AG08396 (cell line): ENCODE results near the gene SRGAP2B.
"Not testable (repeated sequence)": the region's sequence is repeated elsewhere in the genome, so short reads cannot be mapped to it uniquely, and the experiment has no call there.

Experiments
- DNase-seq: peaks from one replicate; pipeline ENCODE4 v3.0.0; 2012; ENCODE audit warnings: low spot score, mixed read lengths

SRGAP2B gene

DNA sequence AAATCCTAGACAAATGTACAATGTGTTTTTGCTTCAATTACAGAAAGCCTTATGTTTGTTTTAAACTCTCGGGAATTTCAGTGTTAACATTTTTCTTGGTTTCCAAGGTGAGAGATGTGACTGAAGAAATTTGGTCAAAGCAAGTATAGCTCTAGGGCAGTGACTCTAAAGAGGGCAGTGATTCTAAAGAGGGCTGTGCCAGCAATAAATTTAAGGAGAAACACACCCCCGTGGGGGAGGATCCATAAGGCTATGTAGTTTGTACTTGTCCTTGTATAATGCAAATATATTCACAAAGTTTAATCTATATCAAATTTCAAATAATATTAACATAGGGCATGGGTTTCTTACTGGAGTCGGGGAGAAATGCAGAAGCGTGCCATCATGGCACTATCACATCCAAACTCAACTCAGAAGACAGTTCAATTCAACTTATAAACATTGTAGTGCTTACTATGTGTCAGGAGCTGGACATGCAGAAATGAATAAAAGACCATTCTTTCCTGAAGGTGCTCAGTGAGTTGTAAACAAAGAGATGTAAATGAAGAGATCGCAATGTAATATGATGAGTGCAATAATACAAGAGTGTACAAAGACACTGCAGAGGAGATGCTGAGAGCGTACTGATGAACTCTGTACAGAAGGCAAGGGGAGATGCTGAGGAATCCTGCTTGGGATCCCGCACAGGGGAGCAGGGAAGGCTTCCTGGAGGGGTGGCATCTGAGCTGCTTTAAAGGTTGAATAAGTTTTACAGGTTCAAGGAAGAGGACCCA, 12.5 kb downstream of the SRGAP2B start:
- not testable (repeated sequence) for DNase-seq

DNA sequence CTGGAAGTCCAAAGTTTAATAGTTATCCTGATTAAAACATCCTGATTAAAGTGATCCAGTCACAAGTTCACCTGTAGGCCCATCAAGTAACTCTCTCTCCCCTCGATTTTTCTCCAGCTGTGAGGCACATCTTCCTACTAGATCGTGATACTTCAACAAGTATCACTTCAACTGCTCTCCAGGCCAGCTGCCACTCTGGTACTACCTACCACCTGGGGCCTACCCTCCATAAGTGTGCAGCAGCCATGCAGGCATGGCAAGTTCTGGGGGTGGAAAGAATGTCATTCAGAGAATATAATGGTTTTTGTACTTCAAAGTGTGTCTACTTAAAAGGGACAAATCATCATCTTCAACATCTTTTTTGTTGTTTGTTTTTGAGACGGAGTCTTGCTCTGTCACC, 14.9 kb downstream of the SRGAP2B start:
- DNase-seq: not testable (repeated sequence)

DNA sequence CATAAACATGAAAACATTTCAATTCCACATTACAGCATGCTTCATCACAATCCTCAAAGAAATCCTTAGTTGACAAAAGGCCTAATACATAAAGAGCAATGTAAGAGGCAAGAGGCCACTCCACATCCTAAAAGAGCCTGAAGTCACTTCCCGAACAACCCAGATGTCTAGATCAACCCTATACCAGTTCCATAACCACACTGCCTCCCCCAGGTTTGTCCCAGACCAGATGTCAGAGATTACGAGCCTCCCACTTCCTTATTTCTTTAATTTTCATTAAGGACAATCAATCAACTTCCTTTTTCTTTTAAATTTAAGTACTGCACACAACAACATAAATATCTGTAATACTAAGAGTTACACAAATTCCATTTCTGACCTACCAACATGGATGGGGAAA, 15.4 kb downstream of the SRGAP2B start:
- not testable (repeated sequence) for DNase-seq

GRCh38 chr1:145078787-145079370, 16.2 kb downstream of the SRGAP2B start:
- DNase-seq: not testable (repeated sequence)

GRCh38 chr1:145077872-145078786, 17.0 kb downstream of the SRGAP2B start:
- not testable (repeated sequence) for DNase-seq

DNA sequence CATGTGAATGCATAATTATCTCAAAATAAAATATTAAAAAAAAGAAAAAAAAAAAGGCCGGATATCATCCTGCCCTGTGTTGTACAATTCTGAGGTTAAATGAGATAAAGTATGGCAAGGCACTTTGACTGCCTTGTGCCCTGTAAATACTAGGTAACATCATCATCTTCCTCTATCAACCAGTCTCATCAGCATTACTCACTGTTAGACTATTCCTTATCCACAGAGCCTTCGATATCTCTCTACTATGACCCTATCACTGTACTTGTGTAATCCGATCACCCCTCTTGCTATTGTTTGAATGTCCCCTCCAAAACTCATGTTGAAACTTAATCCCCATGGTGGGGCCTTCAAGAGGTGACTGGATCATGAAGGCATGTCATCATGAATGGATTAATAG, 18.3 kb downstream of the SRGAP2B start:
- not testable (repeated sequence) for DNase-seq

DNA sequence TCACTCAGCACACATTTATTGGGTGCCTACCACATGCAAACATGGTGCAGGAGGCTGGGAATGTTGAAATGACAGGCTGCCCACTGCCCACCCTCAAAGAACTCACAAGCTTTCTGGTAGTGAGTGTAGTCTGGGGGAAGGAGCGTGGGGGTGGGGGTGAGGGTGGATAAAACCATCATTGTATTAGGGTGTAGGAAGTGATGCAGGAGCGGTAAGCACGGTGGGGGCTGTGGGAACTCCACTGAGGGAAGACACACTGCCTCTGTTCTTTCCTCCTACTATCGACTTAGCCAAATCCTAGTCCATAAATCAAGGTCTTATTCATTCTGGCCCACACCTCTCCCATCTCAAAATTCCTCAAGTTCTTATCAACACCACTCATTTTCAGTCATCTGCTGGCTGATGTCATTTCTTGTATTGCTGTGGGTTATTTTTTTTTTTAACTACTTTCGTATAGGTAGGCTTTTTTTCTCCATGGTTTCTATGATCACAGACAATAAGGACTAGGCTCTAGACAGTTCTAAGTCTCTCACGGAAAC, 21.0 kb downstream of the SRGAP2B start:
- DNase-seq: not testable (repeated sequence)

DNA sequence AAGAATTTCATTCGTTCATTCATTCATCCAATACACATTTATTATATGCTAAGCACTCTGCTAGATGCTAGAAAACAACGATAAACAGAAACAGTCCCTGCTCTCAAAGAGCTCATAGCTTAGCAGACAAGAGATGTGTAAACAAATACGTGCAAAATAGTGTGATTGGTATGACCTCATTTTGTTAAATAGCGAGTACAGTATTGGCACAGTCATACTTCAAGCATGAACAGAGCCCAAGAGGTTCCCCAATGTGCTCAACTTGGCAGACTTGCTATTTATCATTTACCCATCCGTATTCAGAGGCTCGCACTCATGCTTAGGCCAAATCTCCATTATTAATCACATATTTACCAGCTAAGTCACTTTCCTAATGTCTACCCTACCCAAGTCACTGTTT, 23.6 kb downstream of the SRGAP2B start:
- not testable (repeated sequence) for DNase-seq

GRCh38 chr1:145066486-145066885, 28.6 kb downstream of the SRGAP2B start:
- not testable (repeated sequence) for DNase-seq

DNA sequence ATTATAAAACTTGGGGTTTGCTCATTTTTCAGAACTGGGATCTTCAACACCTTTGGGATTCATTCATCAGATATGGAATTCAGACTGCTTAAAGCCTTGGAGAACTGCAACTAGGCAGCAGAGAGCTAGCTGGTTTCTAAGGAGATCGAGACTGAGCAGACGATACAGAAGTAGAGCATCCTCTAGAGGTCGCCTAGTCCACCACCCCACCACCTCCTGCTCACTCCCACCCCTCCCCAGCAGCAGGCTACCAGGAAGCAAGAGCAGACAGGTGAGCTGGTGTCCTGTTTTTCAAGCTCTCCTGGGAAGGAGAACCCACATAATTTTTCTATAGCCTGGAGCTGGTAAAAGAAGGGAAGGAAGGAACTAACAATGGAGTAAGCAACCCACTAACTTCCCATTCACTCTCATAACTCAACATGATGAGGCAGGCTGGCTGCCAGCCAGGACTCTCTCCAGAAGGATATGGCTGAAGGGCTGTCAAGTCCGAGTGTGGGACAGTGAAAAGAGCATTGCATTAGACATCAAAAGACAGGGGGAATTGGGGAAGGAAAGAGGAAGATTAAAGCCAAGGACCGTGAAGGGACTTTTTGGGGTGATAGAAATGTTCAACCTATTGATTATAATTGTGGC, 29.8 kb downstream of the SRGAP2B start:
- DNase-seq: not testable (repeated sequence)

- DNase-seq: not testable (repeated sequence)
Measured at GRCh38 chr1:145063941-145064648, 31.0 kb downstream of the SRGAP2B start.

DNA sequence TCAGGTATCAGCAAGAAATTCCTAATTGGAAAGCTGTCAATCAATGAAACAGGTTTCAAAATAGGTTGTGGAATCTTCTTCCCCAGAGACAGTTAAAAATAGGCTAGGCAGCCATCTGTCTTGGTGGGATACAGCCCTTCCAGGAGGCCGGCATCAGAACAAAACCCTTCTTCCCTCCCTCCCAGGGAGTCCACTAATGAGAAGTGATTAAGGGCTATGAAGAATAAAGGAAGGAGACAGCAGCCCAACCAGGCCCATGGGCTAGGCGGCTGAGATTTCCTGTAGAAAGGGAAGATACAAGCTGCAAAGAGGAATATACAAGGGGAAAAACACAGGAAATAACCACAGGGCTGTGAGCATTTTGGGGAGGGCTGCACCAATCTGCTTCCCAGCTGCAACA, 31.8 kb downstream of the SRGAP2B start:
- not testable (repeated sequence) for DNase-seq

DNA sequence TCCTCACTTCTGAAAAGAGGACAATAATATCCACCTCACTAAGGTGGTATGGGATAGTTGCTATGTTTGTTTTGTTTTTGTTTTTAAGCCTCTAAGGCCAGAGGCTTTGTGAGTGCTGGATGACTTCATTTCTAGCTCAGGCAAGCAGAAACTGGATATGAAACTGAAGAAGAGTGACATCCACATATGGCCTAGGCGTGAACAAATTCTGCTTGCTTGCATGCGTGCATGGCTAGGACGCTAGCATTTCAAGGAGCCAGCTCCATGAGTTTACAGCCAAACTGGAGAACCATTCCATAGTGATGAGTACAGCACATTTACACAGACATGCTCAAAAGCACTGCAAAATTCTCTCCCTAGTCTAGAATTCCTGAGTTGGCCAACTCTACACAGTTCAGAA, 36.9 kb downstream of the SRGAP2B start:
- DNase-seq: not testable (repeated sequence)

DNA sequence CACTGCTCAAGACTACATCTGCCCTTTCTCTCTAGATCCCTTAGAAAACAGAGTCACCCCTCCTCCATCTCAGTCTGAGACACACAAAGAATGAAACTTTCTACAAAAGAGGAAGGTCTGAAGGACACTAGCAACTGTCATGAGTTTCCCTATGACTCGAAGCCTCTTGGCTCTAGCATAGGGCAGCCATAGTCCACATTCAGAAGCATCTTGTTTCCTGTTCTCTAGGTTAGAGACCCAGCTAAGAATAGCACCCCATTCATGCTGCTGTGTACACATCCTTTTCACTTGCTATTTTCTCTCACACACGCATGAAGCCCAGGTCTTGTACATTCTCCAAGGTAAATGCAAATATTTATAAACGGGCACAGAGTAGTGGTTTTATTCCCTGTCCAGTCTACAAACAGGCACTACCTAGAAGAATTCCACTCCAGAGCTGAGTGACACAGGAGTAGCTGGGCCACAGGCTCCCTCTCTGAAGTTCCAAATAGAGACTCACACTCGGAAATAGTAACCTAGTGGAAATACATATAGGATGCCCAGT, 39.8 kb downstream of the SRGAP2B start:
- DNase-seq: not testable (repeated sequence)

DNA sequence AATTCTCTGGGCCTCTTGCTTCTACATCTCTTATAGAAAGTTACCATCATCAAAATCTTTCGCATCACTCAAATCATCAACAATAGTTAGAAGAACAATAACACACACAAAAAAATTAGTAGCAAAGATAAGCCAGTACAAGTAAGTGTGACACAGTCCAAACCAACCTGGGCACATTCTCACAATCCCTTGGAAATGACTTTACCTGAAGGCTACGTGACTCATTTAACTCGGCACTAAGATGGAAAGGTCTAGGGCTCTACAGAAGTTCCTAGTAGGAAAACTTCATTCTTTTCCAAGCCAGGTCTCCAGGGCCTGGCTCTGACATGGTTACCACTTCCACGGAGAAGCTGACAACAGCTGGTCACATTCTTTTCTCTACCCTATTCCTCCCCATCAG, 41.7 kb downstream of the SRGAP2B start:
- DNase-seq: not testable (repeated sequence)

DNA sequence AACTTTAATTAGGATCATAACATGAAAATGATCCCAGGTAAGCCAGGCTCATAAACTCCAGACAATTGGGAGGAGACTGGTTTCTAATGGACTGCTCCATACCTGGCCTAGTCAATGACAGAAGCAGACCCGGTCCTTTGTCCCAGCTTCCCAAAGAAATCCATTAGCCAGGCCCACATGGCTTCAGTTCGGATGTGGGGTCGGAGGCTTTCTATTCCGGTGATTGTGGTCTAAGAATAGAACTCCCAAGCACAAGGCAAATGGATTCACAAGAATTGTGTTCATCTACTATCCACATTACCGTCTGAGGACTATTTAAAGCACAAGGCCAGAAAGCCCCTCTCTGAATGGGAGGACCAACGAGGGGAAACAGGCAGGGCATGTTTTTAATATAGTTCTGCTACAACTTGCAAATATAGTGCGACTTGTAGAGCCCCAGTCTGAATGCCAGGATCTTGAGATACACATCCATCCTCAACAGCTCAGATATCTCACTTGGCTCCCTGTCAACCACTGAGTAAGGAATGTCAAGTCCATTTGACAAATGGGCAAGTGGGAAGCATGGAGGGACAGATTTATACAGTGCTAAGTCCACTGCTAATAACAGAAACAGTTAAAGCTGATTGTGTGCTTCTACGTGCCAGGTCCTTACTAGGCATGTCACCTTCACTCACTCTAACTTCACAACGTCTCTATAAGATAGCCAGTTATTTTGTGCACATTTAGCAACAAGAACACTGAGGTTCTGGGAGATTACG, 42.9 kb downstream of the SRGAP2B start:
- not testable (repeated sequence) for DNase-seq

GRCh38 chr1:145048181-145048856, 46.8 kb downstream of the SRGAP2B start:
- DNase-seq: not testable (repeated sequence)

GRCh38 chr1:145047553-145047952, 47.6 kb downstream of the SRGAP2B start:
- not testable (repeated sequence) for DNase-seq

- not testable (repeated sequence) for DNase-seq
Measured at GRCh38 chr1:145045571-145046273, 49.4 kb downstream of the SRGAP2B start.
